Hepatocyte (in vitro differentiated cells): ENCODE results near the gene ZNF341. TPM values are rescaled to one million over a fixed set of nuclear protein-coding genes. Genes with fewer than 3 reads are reported as not detected.

Source experiments
- DNase-seq: peaks from one replicate; pipeline ENCODE4 v3.0.0-alpha.2; 2016; ENCODE audit warnings: low spot score
- H2AFZ ChIP-seq: fragments of 200-600 bp; sonication (generic); 2 replicates; pipeline ENCODE4 v1.6.0; 2016; ENCODE audit warnings: antibody characterized with exemption, mild to moderate bottlenecking
- H3K27ac ChIP-seq: fragments of 200-600 bp; sonication (generic); 2 replicates; pipeline ENCODE4 v1.5.1; 2016; ENCODE audit warnings: mild to moderate bottlenecking
- H3K27me3 ChIP-seq: fragments of 200-600 bp; sonication (generic); 2 replicates; pipeline ENCODE4 v1.6.1; 2016
- H3K36me3 ChIP-seq: fragments of 200-600 bp; sonication (generic); replicated peaks from 2 replicates; pipeline ENCODE4 v1.5.1; 2016; ENCODE audit warnings: low read depth; ENCODE audit not compliant: insufficient read depth
- H3K4me1 ChIP-seq: fragments of 200-600 bp; sonication (generic); 2 replicates; pipeline ENCODE4 v1.5.1; 2016; ENCODE audit warnings: mild to moderate bottlenecking, moderate library complexity; ENCODE audit not compliant: insufficient read depth
- H3K4me2 ChIP-seq: fragments of 200-600 bp; sonication (generic); 2 replicates; pipeline ENCODE4 v1.6.0; 2016
- H3K4me3 ChIP-seq: fragments of 200-600 bp; sonication (generic); 2 replicates; pipeline ENCODE4 v1.5.1; 2016; ENCODE audit warnings: mild to moderate bottlenecking
- H3K79me2 ChIP-seq: fragments of 200-600 bp; sonication (generic); 2 replicates; pipeline ENCODE4 v1.6.0; 2017; ENCODE audit warnings: mild to moderate bottlenecking
- H3K9me2 ChIP-seq: fragments of 200-600 bp; sonication (generic); replicated peaks from 2 replicates; pipeline ENCODE4 v1.6.0; 2017; ENCODE audit warnings: mild to moderate bottlenecking; ENCODE audit not compliant: insufficient read depth
- H3K9me3 ChIP-seq: fragments of 200-600 bp; sonication (generic); 2 replicates; pipeline ENCODE4 v1.5.1; 2016; ENCODE audit warnings: low read depth, mild to moderate bottlenecking
- H4K20me1 ChIP-seq: fragments of 200-600 bp; sonication (generic); 2 replicates; pipeline ENCODE4 v1.6.0; 2016; ENCODE audit warnings: mild to moderate bottlenecking; ENCODE audit not compliant: insufficient read depth, poor library complexity, severe bottlenecking
- EZH2 ChIP-seq: fragments of 200-600 bp; sonication (generic); IDR thresholded peaks from 2 replicates; pipeline ENCODE4 v1.6.1; 2016; ENCODE audit warnings: antibody characterized with exemption, mild to moderate bottlenecking, borderline replicate concordance
- EZH2phosphoT487 ChIP-seq: fragments of 200-600 bp; sonication (generic); IDR thresholded peaks from one replicate; pipeline ENCODE4 v1.6.1; 2018; ENCODE audit warnings: antibody characterized with exemption, mild to moderate bottlenecking, low read depth, moderate library complexity; ENCODE audit not compliant: unreplicated experiment, severe bottlenecking
- WGBS: methylation state at CpG from one replicate; pipeline ENCODE4 v1.1.6; 2016; ENCODE audit warnings: low lambda C conversion rate; ENCODE audit errors: missing lambda C conversion rate; 5-methylcytosine and 5-hydroxymethylcytosine counted together
- polyA plus RNA-seq: library from polyadenylated mRNA; unstranded; fragments of >200 nt; fragmentation: Nextera tagmentation; extraction: Ambion mirVana; gene quantifications from 2 replicates; pipeline ENCODE4 v1.2.1, GENCODE V29; 2016
- total RNA-seq: library from RNA; depleted of rRNA; stranded (reverse); fragments of >200 nt; gene quantifications from 2 replicates; pipeline ENCODE4 v1.2.3, GENCODE V29; 2014
- TF ChIP-seq, protein P1 (sequence below): fragments of 200-600 bp; sonication (generic); IDR thresholded peaks from 2 replicates; pipeline ENCODE4 v1.5.1; 2016; ENCODE audit warnings: antibody characterized with exemption, mild to moderate bottlenecking; ENCODE audit not compliant: poor library complexity

The ZNF341 gene
- total and polyA plus RNA-seq, 2 experiments from 2014 or later = 2.3 to 3.6 TPM

DNA sequence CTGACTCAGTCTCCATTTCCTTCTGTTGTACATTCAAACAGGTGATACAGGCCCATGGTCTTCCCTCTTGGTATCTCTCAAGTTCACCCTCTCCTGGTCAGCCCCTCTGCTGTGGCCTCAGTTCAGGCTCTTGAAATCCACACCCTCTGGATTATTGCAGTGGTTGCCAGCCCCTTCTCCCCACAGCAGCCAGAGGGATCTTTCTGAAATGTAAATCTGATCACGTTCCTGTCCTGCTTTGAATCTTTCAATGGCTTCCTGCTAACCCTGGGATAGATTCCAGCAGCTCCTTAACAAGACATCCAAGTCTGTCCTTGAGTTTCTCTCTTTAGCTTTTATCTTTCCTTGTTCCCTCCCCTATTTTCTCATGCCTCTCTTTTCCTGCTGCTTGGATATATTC is 101.5 kb downstream of the ZNF341 start:
- no peak for DNase-seq
- Histone ChIP-seq H3K4me3 (no peak overlapping the region), H3K27ac (no peak overlapping the region), H4K20me1 (peaks cover 96% of the 10 kb centered on the region), H3K4me2 (no peak overlapping the region), H3K9me3 (no peaks in the 10 kb centered on the region), H3K79me2 (peaks cover 95% of the 10 kb centered on the region), H3K27me3 (no peaks in the 10 kb centered on the region), H3K9me2 (no peaks in the 10 kb centered on the region), H3K36me3 (no peaks in the 10 kb centered on the region), H2AFZ (no peak overlapping the region), H3K4me1 (peaks cover 75% of the 10 kb centered on the region)
- 45% methylated on average over 1 of the region's 1 CpG for WGBS
- TF ChIP-seq EZH2phosphoT487 (no peak), EZH2 (no peak)
- TF ChIP-seq, protein P1, sequence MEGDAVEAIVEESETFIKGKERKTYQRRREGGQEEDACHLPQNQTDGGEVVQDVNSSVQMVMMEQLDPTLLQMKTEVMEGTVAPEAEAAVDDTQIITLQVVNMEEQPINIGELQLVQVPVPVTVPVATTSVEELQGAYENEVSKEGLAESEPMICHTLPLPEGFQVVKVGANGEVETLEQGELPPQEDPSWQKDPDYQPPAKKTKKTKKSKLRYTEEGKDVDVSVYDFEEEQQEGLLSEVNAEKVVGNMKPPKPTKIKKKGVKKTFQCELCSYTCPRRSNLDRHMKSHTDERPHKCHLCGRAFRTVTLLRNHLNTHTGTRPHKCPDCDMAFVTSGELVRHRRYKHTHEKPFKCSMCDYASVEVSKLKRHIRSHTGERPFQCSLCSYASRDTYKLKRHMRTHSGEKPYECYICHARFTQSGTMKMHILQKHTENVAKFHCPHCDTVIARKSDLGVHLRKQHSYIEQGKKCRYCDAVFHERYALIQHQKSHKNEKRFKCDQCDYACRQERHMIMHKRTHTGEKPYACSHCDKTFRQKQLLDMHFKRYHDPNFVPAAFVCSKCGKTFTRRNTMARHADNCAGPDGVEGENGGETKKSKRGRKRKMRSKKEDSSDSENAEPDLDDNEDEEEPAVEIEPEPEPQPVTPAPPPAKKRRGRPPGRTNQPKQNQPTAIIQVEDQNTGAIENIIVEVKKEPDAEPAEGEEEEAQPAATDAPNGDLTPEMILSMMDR = no peak

DNA sequence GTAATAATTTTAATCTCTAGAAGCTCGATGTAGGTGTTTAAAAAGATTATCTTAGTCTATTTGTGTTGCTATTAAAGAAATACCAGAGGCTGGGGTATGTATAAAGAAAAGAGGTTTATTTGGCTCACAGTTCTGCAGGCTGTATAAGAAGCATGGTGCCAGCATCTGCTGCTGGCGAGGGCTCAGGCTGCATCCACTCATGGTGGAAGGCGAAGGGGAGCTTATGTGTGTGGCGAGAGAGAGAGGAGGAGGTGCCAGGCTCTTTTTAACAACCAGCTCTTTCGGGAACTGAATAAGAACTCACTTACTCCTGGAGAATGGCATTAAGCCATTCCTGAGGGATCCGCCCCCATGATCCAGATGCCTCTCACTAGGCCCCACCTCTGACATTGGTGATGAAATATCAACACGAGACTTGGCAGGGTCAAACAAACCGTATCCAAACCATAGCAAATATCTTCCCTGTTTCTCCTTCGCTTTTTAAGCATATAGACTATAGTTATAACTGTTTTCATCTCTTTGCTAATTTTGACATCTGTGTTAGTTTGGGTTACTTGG is 103.9 kb downstream of the ZNF341 start:
- H3K27me3 ChIP-seq = no peaks in the 10 kb centered on the region
- peaks cover 67% of the 10 kb centered on the region for H3K4me1 ChIP-seq
- no peak for DNase-seq
- H3K4me2 ChIP-seq = peak overlapping the region; percentile 14
- no peak overlapping the region for H3K27ac ChIP-seq
- H3K4me3 ChIP-seq = no peak overlapping the region
- H4K20me1 ChIP-seq = peaks cover 96% of the 10 kb centered on the region
- peaks cover 100% of the 10 kb centered on the region for H3K79me2 ChIP-seq
- no peaks in the 10 kb centered on the region for H3K9me2 ChIP-seq
- no peak overlapping the region for H2AFZ ChIP-seq
- no peaks in the 10 kb centered on the region for H3K9me3 ChIP-seq
- TF ChIP-seq, protein P1 = no peak
- TF ChIP-seq EZH2phosphoT487 (no peak), EZH2 (no peak)
- H3K36me3 ChIP-seq = no peaks in the 10 kb centered on the region
- 93% methylated on average over 9 of the region's 9 CpGs for WGBS

DNA sequence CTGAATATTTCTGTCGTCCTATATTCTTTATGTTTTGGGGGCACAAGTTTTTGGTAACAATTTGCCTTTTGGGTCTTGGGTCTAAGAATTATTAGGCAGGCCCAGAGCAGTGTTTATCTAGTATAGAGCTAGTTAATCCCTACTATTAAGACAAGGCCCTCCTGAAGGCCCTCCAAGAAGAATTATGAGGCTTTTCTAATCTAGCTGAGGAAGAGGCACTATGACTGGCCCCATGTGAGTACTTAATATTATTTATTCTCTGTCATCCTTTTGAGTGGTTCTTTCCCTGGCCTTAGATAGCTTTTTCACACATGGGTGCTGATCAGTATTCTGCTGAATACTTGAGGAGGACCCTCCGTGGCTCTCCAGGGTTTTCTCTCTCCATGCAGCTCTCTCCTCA is 104.5 kb downstream of the ZNF341 start:
- Histone ChIP-seq H3K27me3 (no peaks in the 10 kb centered on the region), H3K9me3 (no peaks in the 10 kb centered on the region), H2AFZ (no peak overlapping the region), H3K4me1 (peaks cover 72% of the 10 kb centered on the region), H3K27ac (no peak overlapping the region), H3K4me2 (peak overlapping the region; percentile 14), H3K4me3 (no peak overlapping the region), H3K9me2 (no peaks in the 10 kb centered on the region), H4K20me1 (peaks cover 96% of the 10 kb centered on the region), H3K36me3 (no peaks in the 10 kb centered on the region), H3K79me2 (peaks cover 100% of the 10 kb centered on the region)
- no peak for TF ChIP-seq EZH2phosphoT487
- TF ChIP-seq EZH2 = no peak
- TF ChIP-seq, protein P1 = no peak
- 80% methylated on average over 2 of the region's 2 CpGs for WGBS
- DNase-seq = no peak
